GM23338 (cell line): ENCODE data around the gene ADAMTS20.

Experiments
- CREB1 ChIP-seq: fragments of 250-450 bp; sonication (Bioruptor Pico); IDR thresholded peaks from 2 replicates; pipeline ENCODE4 v1.5.0; 2020; ENCODE audit warnings: low read depth, mild to moderate bottlenecking, moderate library complexity
- CTCF ChIP-seq, 2 experiments: fragments of 200-600 bp in 1 of 2; sonication (generic) in 1 of 2; conservative IDR thresholded peaks; 2 replicates each; pipeline versions ENCODE4 v1.5.1 to v1.6.1; 2016 to 2017; ENCODE audit warnings: antibody characterized with exemption in 2 of 2, low read depth in 2 of 2, mild to moderate bottlenecking in 2 of 2, moderate library complexity in 1 of 2
- EZH2 ChIP-seq: fragments of 200-600 bp; sonication (generic); IDR thresholded peaks from one replicate; pipeline ENCODE4 v1.8.0; 2017; ENCODE audit warnings: antibody characterized with exemption, mild to moderate bottlenecking, low read depth; ENCODE audit not compliant: unreplicated experiment
- EZH2phosphoT487 ChIP-seq: fragments of 200-600 bp; sonication (generic); IDR thresholded peaks from one replicate; pipeline ENCODE4 v1.8.1; 2018; ENCODE audit warnings: antibody characterized with exemption; ENCODE audit not compliant: unreplicated experiment
- JUNB ChIP-seq: IDR thresholded peaks from one replicate; pipeline ENCODE4 v1.6.1; 2016; ENCODE audit warnings: antibody characterized with exemption; ENCODE audit not compliant: unreplicated experiment
- POLR2AphosphoS5 ChIP-seq: IDR thresholded peaks from 2 replicates; pipeline ENCODE4 v1.6.1; 2016; ENCODE audit warnings: antibody characterized with exemption, low read depth
- REST ChIP-seq: IDR thresholded peaks from one replicate; pipeline ENCODE4 v1.6.1; 2018; ENCODE audit warnings: antibody characterized with exemption; ENCODE audit not compliant: unreplicated experiment
- STAT1 ChIP-seq: IDR thresholded peaks from one replicate; pipeline ENCODE4 v1.6.1; 2016; ENCODE audit warnings: antibody characterized with exemption; ENCODE audit not compliant: unreplicated experiment
- ZNF114 ChIP-seq: fragments of 250-450 bp; sonication (Bioruptor Pico); IDR thresholded peaks from 2 replicates; pipeline ENCODE4 v1.5.0; 2020; ENCODE audit warnings: mild to moderate bottlenecking, moderate library complexity
- ZNF331 ChIP-seq: fragments of 250-450 bp; sonication (Bioruptor Pico); IDR thresholded peaks from 2 replicates; pipeline ENCODE4 v1.5.0; 2020; ENCODE audit warnings: low read depth, mild to moderate bottlenecking, moderate library complexity
- ZNF462 ChIP-seq: fragments of 250-450 bp; sonication (Bioruptor Pico); IDR thresholded peaks from 2 replicates; pipeline ENCODE4 v1.5.0; 2020; ENCODE audit warnings: mild to moderate bottlenecking, moderate library complexity

DNA sequence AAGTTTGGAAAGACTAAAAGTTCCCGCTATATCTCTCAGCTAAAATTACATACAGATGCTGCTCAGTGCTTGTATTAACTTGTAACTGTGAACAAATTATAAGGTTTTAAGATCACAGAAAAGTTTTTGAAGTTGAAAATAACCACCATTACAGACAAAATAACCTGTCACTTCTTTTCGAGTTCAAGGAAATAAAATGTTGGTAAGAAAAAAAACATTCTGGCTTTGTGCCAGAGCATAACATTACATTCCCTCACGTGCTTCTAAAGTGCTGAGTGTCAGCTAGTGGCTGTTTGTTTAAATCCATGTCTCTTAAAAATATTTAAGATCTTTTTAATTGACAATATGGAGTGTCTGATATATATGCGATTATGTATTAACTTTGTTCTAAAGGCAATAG lies 27.2 kb upstream of the ADAMTS20 start:
- no peak for TF ChIP-seq REST
- no peak for TF ChIP-seq CTCF (conservative IDR thresholded peaks at IDR 0.05; ENCODE audit: low read depth in 2 of 2)
- no peak for TF ChIP-seq POLR2AphosphoS5
- no peak for TF ChIP-seq EZH2
- no peak for TF ChIP-seq JUNB
- TF ChIP-seq STAT1: no peak
- TF ChIP-seq EZH2phosphoT487: no peak
- TF ChIP-seq CREB1 (CRISPR knock-in tag): no peak
- no peak for TF ChIP-seq ZNF114
- TF ChIP-seq ZNF462: no peak
- no peak for TF ChIP-seq ZNF331 (CRISPR knock-in tag)
